OCI-LY3 (cell line): ENCODE measurements around the gene SESTD1.

Source experiments
- EZH2phosphoT487 ChIP-seq: fragments of 200-600 bp; shearing (Covaris generic); IDR thresholded peaks from 2 replicates; pipeline ENCODE4 v1.6.1; 2018; ENCODE audit warnings: antibody characterized with exemption, mixed run types, low read depth
- TF ChIP-seq, protein P1 (sequence below): fragments of 200-600, 300-600 bp; sonication (generic); IDR thresholded peaks from 2 replicates; pipeline ENCODE4 v1.5.1; 2014; ENCODE audit warnings: antibody characterized with exemption, low read length, low read depth

- TF ChIP-seq, protein P1, sequence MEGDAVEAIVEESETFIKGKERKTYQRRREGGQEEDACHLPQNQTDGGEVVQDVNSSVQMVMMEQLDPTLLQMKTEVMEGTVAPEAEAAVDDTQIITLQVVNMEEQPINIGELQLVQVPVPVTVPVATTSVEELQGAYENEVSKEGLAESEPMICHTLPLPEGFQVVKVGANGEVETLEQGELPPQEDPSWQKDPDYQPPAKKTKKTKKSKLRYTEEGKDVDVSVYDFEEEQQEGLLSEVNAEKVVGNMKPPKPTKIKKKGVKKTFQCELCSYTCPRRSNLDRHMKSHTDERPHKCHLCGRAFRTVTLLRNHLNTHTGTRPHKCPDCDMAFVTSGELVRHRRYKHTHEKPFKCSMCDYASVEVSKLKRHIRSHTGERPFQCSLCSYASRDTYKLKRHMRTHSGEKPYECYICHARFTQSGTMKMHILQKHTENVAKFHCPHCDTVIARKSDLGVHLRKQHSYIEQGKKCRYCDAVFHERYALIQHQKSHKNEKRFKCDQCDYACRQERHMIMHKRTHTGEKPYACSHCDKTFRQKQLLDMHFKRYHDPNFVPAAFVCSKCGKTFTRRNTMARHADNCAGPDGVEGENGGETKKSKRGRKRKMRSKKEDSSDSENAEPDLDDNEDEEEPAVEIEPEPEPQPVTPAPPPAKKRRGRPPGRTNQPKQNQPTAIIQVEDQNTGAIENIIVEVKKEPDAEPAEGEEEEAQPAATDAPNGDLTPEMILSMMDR = no peak
- TF ChIP-seq EZH2phosphoT487 = no peak
Observed at GRCh38 chr2:179123272-179123662, 141.4 kb downstream of the SESTD1 start.
